K562 (cell line): ENCODE measurements around the gene RARRES1. TPM values are rescaled to one million over a fixed set of nuclear protein-coding genes. Genes with fewer than 3 reads are reported as not detected.

Experiments used
- ATAC-seq: fragments of 200-7000 bp; cut with Tn5 transposase; 3 replicates; pipeline ENCODE4 v1.9.1; 2020; ENCODE audit warnings: moderate library complexity
- BruUV-seq: library from RNA; stranded (reverse); fragments of 400-500 nt; replicated peaks from 2 replicates; lab custom pipeline; 2021; lab: Mats Ljungman, UMichigan
- CTCF ChIA-PET: fragments of 300-600 bp; formaldehyde crosslinking; extraction: SDS; loops from one replicate; lab custom pipeline; 2021; ENCODE audit warnings: low intra/inter-chr PET ratio; lab: Yijun Ruan, JAX
- POLR2A ChIA-PET: fragments of 300-600, 350-650 bp; sonication (Branson Sonifier 250); formaldehyde crosslinking; extraction: SDS; loops from one replicate; lab custom pipeline; 2021; ENCODE audit warnings: antibody characterized with exemption, inconsistent platforms; lab: Yijun Ruan, JAX
- DNase-seq, 4 experiments: peaks; one replicate each; pipeline versions ENCODE4 v3.0.0 to v3.0.0-alpha.2; 2011 to 2018; ENCODE audit warnings: low spot score in 3 of 4, mixed read lengths in 3 of 4; ENCODE audit errors: extremely low read depth in 1 of 4
- FAIRE-seq: peaks from 2 replicates; lab custom pipeline; 2011; peaks lifted over from hg19 to GRCh38; lab: Jason Lieb, UNC
- H2AFZ ChIP-seq: 2 replicates; pipeline ENCODE4 v1.6.0; 2011; ENCODE audit warnings: low read depth, low read length, control low read depth, inconsistent platforms
- H3K27ac ChIP-seq: fragments of 200-600 bp; 3 replicates; pipeline ENCODE4 v1.8.0; 2011; ENCODE audit warnings: low read depth, mild to moderate bottlenecking, control low read depth, inconsistent platforms, low read length, moderate library complexity, mixed read lengths; ENCODE audit errors: extremely low read depth
- H3K27me3 ChIP-seq, 2 experiments: fragments of 300-600 bp in 1 of 2; 2 replicates in 1 of 2; 3 replicates in 1 of 2; pipeline versions ENCODE4 v1.6.0 to v1.8.0; 2011; ENCODE audit warnings: inconsistent platforms in 2 of 2, low read length in 2 of 2, mild to moderate bottlenecking in 1 of 2, mixed read lengths in 1 of 2, moderate library complexity in 1 of 2; ENCODE audit not compliant: control insufficient read depth in 2 of 2, insufficient read depth in 2 of 2
- H3K36me3 ChIP-seq: fragments of 300-600 bp; 3 replicates; pipeline ENCODE4 v1.8.0; 2011; ENCODE audit warnings: mild to moderate bottlenecking, low read length, inconsistent platforms; ENCODE audit not compliant: control insufficient read depth, insufficient read depth
- H3K4me1 ChIP-seq, 2 experiments: fragments of 200-600 bp in 1 of 2; replicated peaks in 1 of 2; 2 replicates in 1 of 2; 3 replicates in 1 of 2; pipeline versions ENCODE4 v1.5.1 to v1.8.0; 2011; ENCODE audit warnings: inconsistent platforms in 2 of 2, low read length in 2 of 2, mild to moderate bottlenecking in 1 of 2, mixed read lengths in 1 of 2, moderate library complexity in 1 of 2; ENCODE audit not compliant: control insufficient read depth in 2 of 2, insufficient read depth in 2 of 2
- H3K4me2 ChIP-seq: 2 replicates; pipeline ENCODE4 v1.6.1; 2011; ENCODE audit warnings: low read length, control low read depth, inconsistent platforms, mixed read lengths; ENCODE audit not compliant: insufficient read depth
- H3K4me3 ChIP-seq: fragments of 200-600 bp; sonication (generic), shearing (Covaris generic); 2 replicates; pipeline ENCODE4 v1.5.1; 2016; ENCODE audit warnings: control low read depth, inconsistent platforms
- H3K79me2 ChIP-seq: fragments of 200-600 bp; 3 replicates; pipeline ENCODE4 v1.8.0; 2011; ENCODE audit warnings: low read length, inconsistent platforms; ENCODE audit not compliant: control insufficient read depth, insufficient read depth
- H3K9ac ChIP-seq, 2 experiments: 2 replicates each; pipeline versions ENCODE4 v1.6.0 to v1.6.1; 2011; ENCODE audit warnings: low read depth in 2 of 2, low read length in 2 of 2, control low read depth in 1 of 2, inconsistent platforms in 1 of 2, mild to moderate bottlenecking in 1 of 2, mixed read lengths in 1 of 2; ENCODE audit not compliant: insufficient read depth in 1 of 2
- H3K9me1 ChIP-seq: one replicate; pipeline ENCODE4 v1.6.0; 2011; ENCODE audit warnings: inconsistent platforms, mild to moderate bottlenecking, low read length, moderate library complexity; ENCODE audit not compliant: control insufficient read depth, insufficient read depth
- H3K9me3 ChIP-seq: replicated peaks from 2 replicates; pipeline ENCODE4 v1.5.1; 2011; ENCODE audit warnings: low read depth, low read length, inconsistent platforms; ENCODE audit not compliant: control insufficient read depth, insufficient read depth
- H4K20me1 ChIP-seq: replicated peaks from 2 replicates; pipeline ENCODE4 v1.6.1; 2011; ENCODE audit warnings: low read length, inconsistent platforms, mixed read lengths; ENCODE audit not compliant: control insufficient read depth, insufficient read depth
- CHD2 ChIP-seq: IDR thresholded peaks from 2 replicates; pipeline ENCODE4 v1.6.1; 2011; ENCODE audit warnings: low read depth, low read length
- CXXC5 ChIP-seq: fragments of 250-450 bp; sonication (Bioruptor Pico); IDR thresholded peaks from 2 replicates; pipeline ENCODE4 v1.8.0; 2022; ENCODE audit warnings: inconsistent platforms, mild to moderate bottlenecking, moderate library complexity
- HNRNPH1 ChIP-seq: fragments of 200-400 bp; formaldehyde crosslinking; optimal IDR thresholded peaks from 2 replicates; pipeline ENCODE3; 2017; ENCODE audit warnings: low read depth, mild to moderate bottlenecking, low read length, moderate library complexity
- HNRNPK ChIP-seq: fragments of 200-400 bp; formaldehyde crosslinking; IDR thresholded peaks from one replicate; pipeline ENCODE4 v1.6.1; 2018; ENCODE audit warnings: mild to moderate bottlenecking, low read depth, low read length; ENCODE audit not compliant: poor library complexity, severe bottlenecking
- SAFB ChIP-seq: fragments of 200-400 bp; formaldehyde crosslinking; IDR thresholded peaks from 2 replicates; pipeline ENCODE4 v1.6.1; 2017; ENCODE audit warnings: low read depth, low read length, borderline replicate concordance
- USF1 ChIP-seq: sonication (generic); formaldehyde crosslinking; IDR thresholded peaks from 2 replicates; pipeline ENCODE4 v1.9.0; 2022; ENCODE audit warnings: mild to moderate bottlenecking, missing genetic modification reagents
- ZNF318 ChIP-seq, 2 experiments: fragments of 450-650 bp; IDR thresholded peaks; 2 replicates each; pipeline ENCODE4 v1.6.1; 2016; ENCODE audit warnings: mild to moderate bottlenecking in 2 of 2, borderline replicate concordance in 1 of 2, low read depth in 1 of 2, moderate library complexity in 1 of 2
- ZNF561 ChIP-seq: fragments of 450-650 bp; formaldehyde crosslinking; conservative IDR thresholded peaks from 2 replicates; pipeline ENCODE4 v1.4.0; 2020; ENCODE audit warnings: mild to moderate bottlenecking, moderate library complexity
- WGBS: fragments of 100-300 bp; shearing (Covaris generic); methylation state at CpG from one replicate; pipeline ENCODE4 v1.1.6; 2016; ENCODE audit warnings: low coverage, mixed read lengths; ENCODE audit not compliant: insufficient coverage; ENCODE audit errors: missing lambda C conversion rate; 5-methylcytosine and 5-hydroxymethylcytosine counted together
- in situ Hi-C: fragments of 300-500 bp; cut with MboI; formaldehyde crosslinking; loops from 4 replicates; pipeline ENCODE4 v1.15.0; 2018; ENCODE audit warnings: inconsistent platforms, mixed read lengths
- intact Hi-C: fragments of 100-400 bp; cut with micrococcal nuclease; formaldehyde crosslinking; loops from 2 replicates; pipeline ENCODE4 v1.14.2; 2022
- polyA plus RNA-seq, 8 experiments: library from polyadenylated mRNA; depleted of rRNA in 4 of 8; stranded (reverse) in 5 of 8; unstranded in 3 of 8; fragments of >200 nt; fragmentation: Nextera tagmentation in 2 of 8; fragmentation: Illumina TruSeq in 1 of 8; extraction: Ambion mirVana in 2 of 8; extraction: Trizol in 1 of 8; gene quantifications; 2 replicates each; pipeline versions ENCODE4 v1.2.1 to v1.2.3, GENCODE V29; 2011 to 2014; ENCODE audit warnings: inconsistent platforms in 1 of 8, missing spikeins in 1 of 8
- total RNA-seq, 7 experiments: library from RNA; depleted of rRNA in 6 of 7; stranded (reverse); fragments of >200 nt in 6 of 7; fragmentation: Illumina TruSeq in 2 of 7; extraction: Trizol in 2 of 7; gene quantifications; 2 replicates each; pipeline versions ENCODE4 v1.2.1 to v1.2.3, GENCODE V29; 2011 to 2021; ENCODE audit warnings: low replicate concordance in 1 of 7

RARRES1 gene
- total and polyA plus RNA-seq, 9 of the 15 experiments (the other 6 are each of a cell fraction or from before 2014, with no cell fraction given): not detected

- no peak for TF ChIP-seq USF1 (CRISPR knock-in tag)
- no peak for TF ChIP-seq CHD2
- no peak for TF ChIP-seq HNRNPK
- TF ChIP-seq ZNF561: no peak
Measured at GRCh38 chr3:158702815-158703481, 29.3 kb downstream of the RARRES1 start (continued).

GRCh38 chr3:158701420-158702065, 30.7 kb downstream of the RARRES1 start:
- Histone ChIP-seq H4K20me1 (no peaks in the 10 kb centered on the region), H3K79me2 (peaks cover 8% of the 10 kb centered on the region; the same call in 1 of the 3 replicates), H3K4me1 (peaks cover 0 to 8% of the 10 kb centered on the region in 2 experiments; a peak in 3 of 5 replicates), H3K27ac (no peak overlapping the region; the same call in 2 of the 3 replicates), H3K36me3 (peaks cover 47% of the 10 kb centered on the region), H3K9me3 (no peaks in the 10 kb centered on the region), H2AFZ (no peak overlapping the region), H3K27me3 (no peaks in the 10 kb centered on the region), H3K4me3 (no peak overlapping the region), H3K9me1 (no peaks in the 10 kb centered on the region), H3K4me2 (no peak overlapping the region), H3K9ac (no peak overlapping the region)
- ChIA-PET POLR2A (interaction anchor here (0.9 to 1.0 kb wide), 2 partner anchors 8 to 89 kb away, joined by 3 to 4 read pairs; no protein-coding TSS in a partner anchor), CTCF (interaction anchor here (1.2 kb wide), 1 partner anchor 90 kb away, joined by 3 read pairs; no protein-coding TSS in a partner anchor)
- in situ Hi-C loops (no loop called here), intact Hi-C loops (no loop called here)
- no peak for DNase-seq
- WGBS: 69% methylated on average over 4 of the region's 4 CpGs
- no peak for ATAC-seq
- BruUV-seq: no TSS peak
- peak; percentile 11 for FAIRE-seq
- TF ChIP-seq SAFB: no peak
- no peak for TF ChIP-seq CXXC5
- no peak for TF ChIP-seq HNRNPH1
- no peak for TF ChIP-seq ZNF318 (IDR thresholded peaks at IDR 0.05; ENCODE audit: borderline replicate concordance in 1 of 2, low read depth in 1 of 2)
